ENCODE data around the gene CHI3L2. TPM values are rescaled to one million over a fixed set of nuclear protein-coding genes. Genes with fewer than 3 reads are reported as not detected.
A peak's percentile ranks its signal among the peaks of the same experiment; 100 is the strongest.

The CHI3L2 gene, protein sequence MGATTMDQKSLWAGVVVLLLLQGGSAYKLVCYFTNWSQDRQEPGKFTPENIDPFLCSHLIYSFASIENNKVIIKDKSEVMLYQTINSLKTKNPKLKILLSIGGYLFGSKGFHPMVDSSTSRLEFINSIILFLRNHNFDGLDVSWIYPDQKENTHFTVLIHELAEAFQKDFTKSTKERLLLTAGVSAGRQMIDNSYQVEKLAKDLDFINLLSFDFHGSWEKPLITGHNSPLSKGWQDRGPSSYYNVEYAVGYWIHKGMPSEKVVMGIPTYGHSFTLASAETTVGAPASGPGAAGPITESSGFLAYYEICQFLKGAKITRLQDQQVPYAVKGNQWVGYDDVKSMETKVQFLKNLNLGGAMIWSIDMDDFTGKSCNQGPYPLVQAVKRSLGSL
- total RNA-seq (100 to 1,000 TPM in 1 of 2 donors, 1 to 10 TPM in 1; 8.0 to 222 TPM), polyA plus RNA-seq (ENCODE audit: insufficient read length in 6 of 6) (under 1 TPM; 0.33 to 0.95 (median 0.44) TPM)
- long read RNA-seq, donor 1: 0 reads
- long read RNA-seq, donor 2, partial matches to known transcripts: 0 of 1 reads
- long read RNA-seq, donor 2, other reads (novel, unspliced or antisense): 0 of 1 reads
- long read RNA-seq, donor 3: 0 reads
- long read RNA-seq, donor 4, transcript CHI3L2-202 (11 exons, 1,468 nt): major isoform, 7 of 8 reads
- long read RNA-seq, donor 4, partial matches to known transcripts: 0 of 8 reads
- long read RNA-seq, donor 4, other reads (novel, unspliced or antisense): 1 of 8 reads
- long read RNA-seq, donor 5, partial matches to known transcripts: 6 of 6 reads
- long read RNA-seq, donor 5, other reads (novel, unspliced or antisense): 0 of 6 reads
- long read RNA-seq, donor 6: 0 reads
- long read RNA-seq, donor 7: 0 reads
- long read RNA-seq, donor 8: 0 reads
- long read RNA-seq, donor 9: 0 reads
- long read RNA-seq, donor 10, transcript CHI3L2-202 (11 exons, 1,468 nt): major isoform, 255 of 313 reads
- long read RNA-seq, donor 10, partial matches to known transcripts: 12 of 313 reads
- long read RNA-seq, donor 10, other reads (novel, unspliced or antisense): 41 of 313 reads
- long read RNA-seq, donor 11: 0 reads
- long read RNA-seq, donor 12: 0 reads

DNA sequence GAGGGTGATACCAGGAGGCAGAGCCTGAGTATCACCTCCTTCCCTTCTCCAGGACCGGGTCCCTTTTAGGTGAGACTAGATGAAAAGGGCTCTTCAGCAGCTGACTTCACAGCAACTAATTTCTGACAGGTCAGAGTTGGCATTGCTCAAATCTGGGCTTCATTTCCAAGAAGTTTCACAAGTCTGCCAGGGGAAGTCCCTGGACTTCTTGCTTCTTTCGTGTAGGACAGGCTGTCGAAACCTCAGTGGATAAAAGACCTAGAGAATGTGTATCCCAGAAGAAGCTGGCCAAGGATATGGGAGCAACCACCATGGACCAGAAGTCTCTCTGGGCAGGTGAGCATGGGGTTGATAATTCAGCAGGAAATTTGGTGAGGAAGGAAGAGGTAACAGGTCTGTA lies at the start of gene CHI3L2:
TSS of gene CHI3L2 (plus strand) at position 280 of the 400 bp plus-strand sequence. CDS start at position 297, 17 bp downstream.
- intact Hi-C loops (cut with DNase I): loop anchor here in 1 of 2 donors (10.0 kb wide), 1 partner anchor 177 kb away; no protein-coding TSS in a partner anchor
- TF ChIP-seq, protein P1, sequence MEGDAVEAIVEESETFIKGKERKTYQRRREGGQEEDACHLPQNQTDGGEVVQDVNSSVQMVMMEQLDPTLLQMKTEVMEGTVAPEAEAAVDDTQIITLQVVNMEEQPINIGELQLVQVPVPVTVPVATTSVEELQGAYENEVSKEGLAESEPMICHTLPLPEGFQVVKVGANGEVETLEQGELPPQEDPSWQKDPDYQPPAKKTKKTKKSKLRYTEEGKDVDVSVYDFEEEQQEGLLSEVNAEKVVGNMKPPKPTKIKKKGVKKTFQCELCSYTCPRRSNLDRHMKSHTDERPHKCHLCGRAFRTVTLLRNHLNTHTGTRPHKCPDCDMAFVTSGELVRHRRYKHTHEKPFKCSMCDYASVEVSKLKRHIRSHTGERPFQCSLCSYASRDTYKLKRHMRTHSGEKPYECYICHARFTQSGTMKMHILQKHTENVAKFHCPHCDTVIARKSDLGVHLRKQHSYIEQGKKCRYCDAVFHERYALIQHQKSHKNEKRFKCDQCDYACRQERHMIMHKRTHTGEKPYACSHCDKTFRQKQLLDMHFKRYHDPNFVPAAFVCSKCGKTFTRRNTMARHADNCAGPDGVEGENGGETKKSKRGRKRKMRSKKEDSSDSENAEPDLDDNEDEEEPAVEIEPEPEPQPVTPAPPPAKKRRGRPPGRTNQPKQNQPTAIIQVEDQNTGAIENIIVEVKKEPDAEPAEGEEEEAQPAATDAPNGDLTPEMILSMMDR (IDR thresholded peaks at IDR 0.05): no peak
- peak within 1 kb of the TSS; percentile 41 to 53 for H3K27ac ChIP-seq
- DNase-seq: no peak
- H3K27me3 ChIP-seq: no peaks in the 10 kb centered on the region
- peak; percentile 40 for ATAC-seq
- H3K9me3 ChIP-seq: no peaks in the 10 kb centered on the region
- H3K4me3 ChIP-seq: no peak within 1 kb of the TSS
- peaks cover 9 to 41% of the 10 kb centered on the region in 2 donors for H3K4me1 ChIP-seq
- H3K36me3 ChIP-seq: no peaks in the 10 kb centered on the region

DNA sequence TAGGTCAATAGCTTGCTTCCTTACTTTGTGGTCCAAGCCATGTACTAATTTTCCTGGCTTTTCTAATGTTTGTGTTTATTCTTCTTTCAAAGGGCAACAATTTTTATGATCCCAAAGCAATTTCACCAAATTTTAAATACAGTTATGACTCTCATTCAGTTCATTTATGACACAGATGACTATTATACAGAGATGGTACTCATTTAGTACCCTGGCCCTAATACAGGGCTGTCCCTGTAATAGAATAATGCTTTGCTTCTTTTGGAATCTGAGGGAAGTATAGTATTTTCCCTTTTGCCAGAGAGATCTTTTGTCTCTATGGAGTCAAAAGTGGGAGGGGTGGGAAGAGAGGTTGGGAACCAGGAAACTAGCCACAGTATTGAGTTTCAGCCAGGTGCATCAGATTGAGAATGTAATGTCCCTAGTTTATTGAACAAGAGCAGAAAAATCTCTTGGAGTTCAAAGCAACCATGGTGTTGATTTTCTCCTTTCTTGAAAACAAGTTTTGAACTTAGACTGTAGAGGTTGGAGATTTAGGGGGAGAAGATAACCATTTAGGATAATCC lies 47.5 kb upstream of the CHI3L2 start:
- intact Hi-C loops (cut with DNase I): no loop called here
- no peak for ATAC-seq
- Histone ChIP-seq H3K9me3 (no peaks in the 10 kb centered on the region), H3K27ac (no peak overlapping the region), H3K36me3 (peaks cover 0 to 73% of the 10 kb centered on the region in 2 donors), H3K27me3 (no peaks in the 10 kb centered on the region), H3K4me1 (peaks cover 0 to 17% of the 10 kb centered on the region in 2 donors), H3K4me3 (no peak overlapping the region)
- TF ChIP-seq, protein P1 (IDR thresholded peaks at IDR 0.05): no peak
- DNase-seq: no peak

DNA sequence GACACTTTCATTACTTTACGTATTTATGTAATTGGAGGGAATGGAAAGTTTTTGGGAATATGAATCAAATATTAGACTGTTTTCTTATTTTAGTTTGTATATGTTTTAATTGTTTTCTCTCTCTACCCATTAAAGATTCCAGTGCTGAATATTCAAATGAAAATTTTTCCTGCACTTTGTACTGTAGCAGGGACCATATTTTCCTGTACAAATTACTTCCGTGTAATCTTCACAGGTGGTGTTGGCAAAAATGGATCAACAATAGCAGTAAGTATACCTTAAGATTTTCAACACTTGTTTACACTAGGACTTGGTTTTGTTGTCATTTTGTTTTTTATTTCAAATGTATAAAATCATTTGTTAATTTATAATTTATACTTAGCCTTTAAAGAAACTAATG lies 45.5 kb upstream of the CHI3L2 start:
- H3K4me3 ChIP-seq: no peak overlapping the region
- no peaks in the 10 kb centered on the region for H3K9me3 ChIP-seq
- H3K27ac ChIP-seq: no peak overlapping the region
- intact Hi-C loops (cut with DNase I): no loop called here
- TF ChIP-seq, protein P1 (IDR thresholded peaks at IDR 0.05): no peak
- no peak for DNase-seq
- H3K27me3 ChIP-seq: no peaks in the 10 kb centered on the region
- ATAC-seq: no peak
- H3K4me1 ChIP-seq: peaks cover 0 to 25% of the 10 kb centered on the region in 2 donors
- peaks cover 0 to 80% of the 10 kb centered on the region in 2 donors for H3K36me3 ChIP-seq

DNA sequence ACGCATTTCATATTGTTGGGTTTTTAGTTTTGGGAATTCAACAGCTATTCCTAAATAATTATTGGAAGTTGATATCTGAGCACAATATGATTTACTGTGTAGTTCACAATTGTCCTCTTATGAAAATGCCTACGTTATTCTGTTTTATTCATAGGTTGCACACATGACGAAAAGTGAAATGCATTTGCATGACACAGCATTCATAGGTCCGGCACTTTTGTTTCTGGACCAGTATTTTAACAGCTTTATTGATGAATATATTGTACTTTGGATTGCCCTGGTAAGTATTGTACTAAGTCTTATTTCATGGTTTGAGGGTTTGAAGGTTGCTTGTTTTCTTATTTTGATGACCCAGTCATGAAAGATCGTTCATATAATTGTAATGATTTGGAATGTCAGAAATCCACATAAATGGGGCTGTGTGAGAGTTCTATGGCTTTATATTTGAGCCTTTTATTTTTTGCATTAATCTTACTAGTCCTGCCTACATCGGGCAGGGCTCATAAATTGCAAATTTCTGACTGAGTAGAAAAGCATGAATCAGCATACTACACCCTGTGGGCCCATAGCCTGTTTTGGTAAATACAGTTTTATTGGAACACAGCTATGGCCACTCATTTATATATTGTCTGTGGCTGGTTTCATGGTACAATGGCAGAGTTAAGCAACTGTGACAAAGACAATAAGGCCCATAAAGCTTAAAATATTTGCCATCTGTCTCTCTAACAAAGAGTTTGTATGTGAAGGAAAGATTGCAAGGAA lies 44.0 kb upstream of the CHI3L2 start:
- peaks cover 0 to 25% of the 10 kb centered on the region in 2 donors for H3K4me1 ChIP-seq
- H3K27ac ChIP-seq: no peak overlapping the region
- DNase-seq (no peak), ATAC-seq (no peak)
- TF ChIP-seq, protein P1 (IDR thresholded peaks at IDR 0.05): no peak
- no peak overlapping the region for H3K4me3 ChIP-seq
- intact Hi-C loops (cut with DNase I): no loop called here
- no peaks in the 10 kb centered on the region for H3K9me3 ChIP-seq
- no peaks in the 10 kb centered on the region for H3K27me3 ChIP-seq
- H3K36me3 ChIP-seq: peaks cover 0 to 80% of the 10 kb centered on the region in 2 donors
